Fibroblast of mammary gland (primary cell): ENCODE results near the gene RPS3.

Experiments
- DNase-seq: peaks from one replicate; pipeline ENCODE4 v3.0.0-alpha.2; 2010; ENCODE audit warnings: low read depth
- H3K4me3 ChIP-seq: 2 replicates; pipeline ENCODE4 v1.5.1; 2011; ENCODE audit warnings: low read depth, mild to moderate bottlenecking, low read length, moderate library complexity; ENCODE audit not compliant: control insufficient read depth
- TF ChIP-seq, protein P1 (sequence below): conservative IDR thresholded peaks from 2 replicates; pipeline ENCODE4 v1.5.1; 2011; ENCODE audit warnings: low read depth, low read length, inconsistent platforms; ENCODE audit not compliant: control insufficient read depth, insufficient read depth

The RPS3 gene

DNA sequence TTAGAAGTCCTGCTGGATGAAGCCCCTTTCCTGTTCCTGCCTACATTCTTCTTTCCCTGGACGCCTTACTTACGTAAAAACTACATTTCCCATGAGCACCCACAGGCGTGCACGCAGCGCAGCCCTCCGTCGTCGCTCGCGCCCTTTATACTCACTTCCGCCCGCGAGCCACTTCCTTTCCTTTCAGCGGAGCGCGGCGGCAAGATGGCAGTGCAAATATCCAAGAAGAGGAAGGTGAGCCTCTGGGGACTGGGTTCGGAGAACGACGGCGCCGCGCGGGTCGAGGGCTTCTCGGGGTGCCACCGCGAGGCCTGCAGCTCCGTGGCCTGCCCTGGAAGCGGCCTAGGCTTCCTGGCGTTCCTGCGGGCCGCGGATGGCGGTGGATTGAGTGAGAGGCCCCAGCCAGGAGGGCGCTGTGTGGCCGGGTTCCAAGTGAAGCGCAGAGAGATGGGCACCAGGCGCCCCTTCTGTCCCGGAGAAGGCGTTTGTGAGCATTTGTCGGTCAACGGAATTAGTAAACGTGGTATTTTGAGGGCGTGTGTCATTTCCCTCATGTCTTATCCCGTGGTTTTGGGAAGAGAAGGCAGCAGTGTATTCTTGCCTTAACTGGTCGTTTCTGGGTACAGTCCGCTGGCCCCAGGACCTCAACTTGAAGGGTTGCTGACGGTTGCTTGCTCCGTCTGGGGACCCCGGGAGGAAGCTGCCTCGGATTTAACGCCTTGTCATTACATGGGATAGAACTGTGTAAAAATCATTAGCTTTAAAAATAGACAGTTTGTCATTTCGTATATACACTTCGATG, at the start of gene RPS3:
TSS of gene RPS3 (plus strand) at position 175 of the 802 bp plus-strand sequence. CDS start at position 205, 30 bp downstream.
- peak; percentile 88 for DNase-seq
- TF ChIP-seq, protein P1, sequence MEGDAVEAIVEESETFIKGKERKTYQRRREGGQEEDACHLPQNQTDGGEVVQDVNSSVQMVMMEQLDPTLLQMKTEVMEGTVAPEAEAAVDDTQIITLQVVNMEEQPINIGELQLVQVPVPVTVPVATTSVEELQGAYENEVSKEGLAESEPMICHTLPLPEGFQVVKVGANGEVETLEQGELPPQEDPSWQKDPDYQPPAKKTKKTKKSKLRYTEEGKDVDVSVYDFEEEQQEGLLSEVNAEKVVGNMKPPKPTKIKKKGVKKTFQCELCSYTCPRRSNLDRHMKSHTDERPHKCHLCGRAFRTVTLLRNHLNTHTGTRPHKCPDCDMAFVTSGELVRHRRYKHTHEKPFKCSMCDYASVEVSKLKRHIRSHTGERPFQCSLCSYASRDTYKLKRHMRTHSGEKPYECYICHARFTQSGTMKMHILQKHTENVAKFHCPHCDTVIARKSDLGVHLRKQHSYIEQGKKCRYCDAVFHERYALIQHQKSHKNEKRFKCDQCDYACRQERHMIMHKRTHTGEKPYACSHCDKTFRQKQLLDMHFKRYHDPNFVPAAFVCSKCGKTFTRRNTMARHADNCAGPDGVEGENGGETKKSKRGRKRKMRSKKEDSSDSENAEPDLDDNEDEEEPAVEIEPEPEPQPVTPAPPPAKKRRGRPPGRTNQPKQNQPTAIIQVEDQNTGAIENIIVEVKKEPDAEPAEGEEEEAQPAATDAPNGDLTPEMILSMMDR = no peak
- peak within 1 kb of the TSS; percentile 90 for H3K4me3 ChIP-seq

DNA sequence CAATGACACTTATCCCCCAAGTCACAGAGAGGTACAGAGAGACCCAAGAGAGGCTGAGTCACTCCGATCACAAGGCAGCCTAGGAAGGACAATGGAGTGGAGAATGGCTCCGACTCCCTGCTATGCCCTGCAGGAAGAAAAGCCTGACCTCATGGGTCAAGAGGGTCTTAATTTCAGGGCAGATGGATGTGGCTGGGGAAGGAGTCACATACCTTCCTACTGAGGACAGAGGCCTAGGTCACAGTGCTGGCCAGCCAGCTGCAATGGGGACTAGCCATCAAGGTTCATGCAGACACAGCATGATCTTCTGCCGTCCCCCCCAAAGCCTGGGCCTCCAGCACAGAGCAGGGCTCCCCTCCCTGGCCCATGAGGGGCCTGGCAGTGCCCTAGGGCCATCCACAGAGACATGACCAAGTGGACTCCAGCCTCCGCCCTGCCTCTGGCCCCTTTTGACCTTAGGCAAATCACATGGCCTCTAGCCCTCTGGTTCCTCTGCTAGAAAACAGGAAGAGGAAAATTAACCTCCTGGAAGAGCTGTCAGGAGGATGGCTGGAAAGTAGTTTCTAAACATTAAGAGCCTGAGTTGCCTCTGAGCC, 49.7 kb upstream of the RPS3 start:
- TF ChIP-seq, protein P1 = no peak
- no peak for DNase-seq
- H3K4me3 ChIP-seq = no peak overlapping the region

DNA sequence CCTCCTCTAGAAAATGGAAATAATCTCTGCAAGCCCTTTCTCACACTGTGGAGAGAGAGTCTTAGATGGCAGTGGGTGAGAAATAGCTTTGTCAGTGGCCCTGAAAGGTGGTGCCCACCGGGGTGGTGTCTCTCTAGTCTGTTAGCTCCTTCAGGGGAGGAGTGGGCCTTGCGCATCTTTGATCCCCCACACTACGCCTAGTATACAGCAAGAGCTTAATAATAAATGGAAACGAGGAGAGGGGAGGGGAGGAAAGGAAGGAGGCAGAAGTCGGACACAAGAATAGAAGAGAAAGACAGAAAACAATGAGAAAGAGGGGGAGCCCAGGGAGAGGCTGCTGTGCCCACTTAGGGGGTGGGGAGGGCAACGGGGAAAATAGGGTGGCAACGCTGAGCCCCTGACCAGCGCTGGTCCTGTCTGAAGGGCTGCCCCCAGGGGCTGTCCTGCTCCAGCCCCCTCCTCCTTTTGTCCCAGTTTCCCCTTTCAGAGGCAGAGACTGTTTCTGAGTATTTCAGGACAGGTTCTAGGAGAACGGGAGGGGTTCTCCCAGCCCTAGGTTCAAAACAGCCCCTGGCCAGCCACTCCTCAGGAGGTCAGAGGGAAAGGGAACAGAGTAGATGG, 49.1 kb upstream of the RPS3 start:
- no peak for DNase-seq
- TF ChIP-seq, protein P1 = no peak
- H3K4me3 ChIP-seq = peak overlapping the region; percentile 59

DNA sequence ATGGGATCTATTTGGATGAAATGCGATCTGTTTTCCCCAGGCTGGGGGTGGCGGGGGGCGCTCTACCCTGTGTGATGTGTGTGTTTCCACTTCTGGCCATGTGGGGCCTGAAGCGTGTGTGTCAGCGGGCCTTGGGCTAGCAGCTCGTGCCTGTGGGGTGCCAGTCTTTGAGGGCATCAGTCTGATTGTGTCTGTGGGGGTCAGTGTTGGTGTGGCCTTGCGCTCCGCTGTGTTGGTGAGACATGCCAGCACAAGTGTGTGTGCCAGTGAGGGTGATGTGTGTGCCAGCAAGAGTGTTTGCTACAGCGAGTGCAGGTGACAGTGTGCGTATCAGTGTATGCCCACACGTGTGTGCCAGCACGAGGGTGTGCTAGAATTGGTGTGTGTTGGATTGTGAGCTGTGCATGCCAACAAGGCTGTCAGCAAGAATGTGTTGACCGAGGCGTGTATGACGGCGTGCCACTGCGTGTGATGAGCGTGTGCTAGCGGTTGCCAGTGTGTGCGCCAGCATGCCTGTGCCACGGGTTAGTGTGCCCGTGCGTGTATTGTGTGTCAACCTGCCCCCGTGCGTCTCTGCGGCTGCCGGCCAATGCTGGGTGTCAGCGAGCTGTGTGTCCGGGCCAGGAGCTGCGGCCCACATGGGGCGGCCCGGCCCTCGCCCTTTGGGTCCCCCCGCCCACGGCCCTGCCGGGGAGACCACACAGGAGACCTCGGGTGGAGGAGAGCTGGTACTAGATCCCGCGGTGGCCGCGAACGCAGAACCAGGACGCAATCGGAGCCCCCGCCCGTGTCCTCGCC, 48.4 kb upstream of the RPS3 start:
- peak; percentile 48 for DNase-seq
- TF ChIP-seq, protein P1 = no peak
- peak overlapping the region; percentile 59 for H3K4me3 ChIP-seq

DNA sequence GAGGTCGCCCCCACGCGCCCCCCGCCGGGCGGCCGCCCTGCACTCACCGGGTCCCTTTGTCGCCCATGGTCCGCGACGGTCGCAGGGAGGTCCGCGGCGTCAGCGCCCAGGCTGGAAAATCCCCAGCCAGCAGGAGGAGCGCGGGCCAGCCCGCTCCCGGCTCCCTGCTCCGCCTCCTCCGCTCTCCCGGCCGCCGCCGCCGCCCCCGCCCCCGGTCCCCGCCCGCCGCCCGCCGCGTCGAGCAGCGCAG, 47.9 kb upstream of the RPS3 start, which contains the start of gene ARRB1:
TSS of gene ARRB1 (minus strand) at position 121 of the 250 bp plus-strand sequence. CDS start at position 67, 54 bp downstream.
- no peak for DNase-seq
- H3K4me3 ChIP-seq = peak within 1 kb of the TSS; percentile 59
- TF ChIP-seq, protein P1 = no peak

DNA sequence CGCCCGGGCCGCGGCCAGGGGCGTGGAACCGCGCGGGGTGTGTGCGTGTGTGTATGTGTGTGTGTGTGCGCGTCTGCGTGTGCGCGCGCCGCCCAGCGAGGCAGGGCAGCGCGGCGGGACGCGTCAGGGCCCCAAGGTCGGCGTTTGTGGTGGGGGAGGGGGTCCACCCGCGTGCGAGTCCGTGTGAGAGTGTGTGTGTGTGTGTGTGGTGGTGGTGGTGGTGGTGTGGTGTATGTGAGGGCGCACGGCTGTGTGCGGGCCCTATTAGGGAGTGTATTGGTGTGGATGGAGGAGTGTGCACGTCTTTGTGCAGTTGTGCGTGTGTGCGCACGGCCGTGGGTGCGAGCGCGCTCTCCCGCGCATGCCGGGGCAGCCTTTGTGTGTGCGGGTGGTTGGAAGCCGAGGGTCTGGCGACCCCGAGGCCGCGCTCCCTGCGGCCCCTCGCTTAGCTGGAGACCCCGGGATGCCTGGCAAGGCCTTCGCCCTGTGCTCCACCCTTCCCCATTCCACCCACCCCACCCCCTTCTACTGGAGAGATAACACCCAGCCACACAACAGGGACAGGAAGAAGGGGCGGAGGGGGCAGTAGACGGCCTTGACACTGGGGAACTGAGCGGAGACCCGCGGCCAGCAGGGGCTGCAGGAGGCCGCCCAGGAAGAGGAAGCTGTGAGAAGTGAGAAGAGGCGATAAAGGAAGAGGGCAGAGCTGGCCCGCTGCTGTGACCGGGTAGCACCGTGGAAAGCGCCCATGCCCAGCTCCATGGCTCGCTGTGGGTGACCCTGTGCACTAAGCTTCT, 47.3 kb upstream of the RPS3 start:
- peak overlapping the region; percentile 59 for H3K4me3 ChIP-seq
- TF ChIP-seq, protein P1 = no peak
- DNase-seq = no peak
